GM18907 (cell line): ENCODE results near the gene YLPM1.

Source experiments
- ATAC-seq: cut with Tn5 transposase; IDR thresholded peaks from one replicate; pipeline ENCODE4 v1.9.1; 2021; ENCODE audit warnings: mild to moderate bottlenecking, moderate library complexity; ENCODE audit not compliant: unreplicated experiment

The YLPM1 gene

GRCh38 chr14:74785056-74785613, 22.0 kb downstream of the YLPM1 start:
- ATAC-seq: no peak

GRCh38 chr14:74786796-74787315, 23.7 kb downstream of the YLPM1 start:
- no peak for ATAC-seq

DNA sequence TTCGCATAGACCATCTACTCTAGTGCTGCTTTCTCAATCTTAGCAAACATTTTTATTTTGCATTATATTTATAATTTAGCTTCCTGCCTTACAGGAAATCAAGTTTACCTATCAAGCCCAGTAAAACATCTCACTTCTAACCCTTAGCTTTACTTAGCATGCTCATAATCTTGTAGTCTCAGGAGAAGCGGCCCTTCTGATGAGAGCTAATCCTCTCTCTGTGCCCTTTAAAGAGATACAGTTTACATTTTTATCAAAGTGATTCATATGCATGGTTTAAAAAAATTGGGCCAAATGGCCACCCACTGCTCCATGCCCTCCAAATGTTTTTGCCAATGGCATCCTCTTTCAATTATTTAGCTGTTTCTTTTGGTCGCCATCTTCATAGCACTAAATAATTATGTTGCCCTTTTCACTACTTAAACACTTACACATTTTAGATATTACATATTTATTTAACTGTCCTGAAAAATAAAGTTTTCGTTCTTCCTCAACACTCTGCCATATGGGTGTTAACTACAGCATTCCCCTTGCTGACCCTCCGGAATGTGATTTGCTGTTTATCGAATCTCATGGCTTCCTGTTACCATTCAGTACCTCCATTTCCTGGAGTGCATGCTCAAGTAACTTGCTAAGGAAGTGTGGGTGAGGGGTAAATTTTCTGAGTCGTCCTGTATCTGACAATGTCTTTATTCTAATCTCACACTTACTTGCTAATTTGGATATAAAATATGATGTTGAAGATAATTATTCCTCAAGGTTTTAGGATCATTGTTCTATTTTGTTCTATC, 29.3 kb downstream of the YLPM1 start:
- no peak for ATAC-seq

GRCh38 chr14:74793506-74794155, 30.5 kb downstream of the YLPM1 start:
- no peak for ATAC-seq

GRCh38 chr14:74794947-74795346, 31.8 kb downstream of the YLPM1 start:
- ATAC-seq: no peak

DNA sequence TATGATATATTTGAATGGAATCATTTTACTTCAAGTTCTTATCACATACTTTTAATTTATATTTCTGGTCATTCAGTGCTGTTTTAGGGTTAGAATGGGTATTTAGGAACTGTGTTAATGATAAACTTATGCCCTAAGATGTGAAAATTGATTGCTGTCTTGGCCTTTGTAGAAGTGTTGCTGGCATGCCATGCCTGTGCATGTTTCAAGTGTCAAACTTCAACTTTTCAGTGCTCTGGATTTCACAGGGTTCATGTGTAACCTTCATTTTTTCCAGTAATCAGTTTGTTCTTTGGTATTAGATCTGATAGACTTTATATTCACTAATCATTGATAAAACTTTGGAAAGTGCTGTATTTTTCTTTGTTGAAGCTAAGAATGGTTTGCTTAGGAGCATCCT, 36.6 kb downstream of the YLPM1 start:
- no peak for ATAC-seq

DNA sequence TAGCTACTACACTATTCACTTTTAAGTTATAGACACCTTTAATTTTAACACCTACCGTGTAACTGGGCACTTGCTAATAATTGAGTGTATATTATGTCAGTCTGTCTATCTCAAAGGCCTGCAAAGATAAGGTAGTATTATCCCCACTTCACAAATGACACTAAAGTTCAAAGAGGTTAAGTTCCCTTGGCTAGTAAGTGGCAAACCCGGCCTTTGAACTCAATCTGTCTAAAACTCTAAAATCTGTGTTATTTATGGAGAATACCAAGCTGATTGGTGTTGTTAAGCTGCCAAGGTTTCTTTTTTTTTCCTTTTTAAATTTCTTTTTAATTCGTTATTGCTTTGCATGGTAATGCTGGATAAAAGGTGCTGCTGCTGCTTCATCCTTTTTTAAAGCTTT, 37.7 kb downstream of the YLPM1 start:
- no peak for ATAC-seq

GRCh38 chr14:74801396-74801795, 38.3 kb downstream of the YLPM1 start:
- ATAC-seq: no peak

DNA sequence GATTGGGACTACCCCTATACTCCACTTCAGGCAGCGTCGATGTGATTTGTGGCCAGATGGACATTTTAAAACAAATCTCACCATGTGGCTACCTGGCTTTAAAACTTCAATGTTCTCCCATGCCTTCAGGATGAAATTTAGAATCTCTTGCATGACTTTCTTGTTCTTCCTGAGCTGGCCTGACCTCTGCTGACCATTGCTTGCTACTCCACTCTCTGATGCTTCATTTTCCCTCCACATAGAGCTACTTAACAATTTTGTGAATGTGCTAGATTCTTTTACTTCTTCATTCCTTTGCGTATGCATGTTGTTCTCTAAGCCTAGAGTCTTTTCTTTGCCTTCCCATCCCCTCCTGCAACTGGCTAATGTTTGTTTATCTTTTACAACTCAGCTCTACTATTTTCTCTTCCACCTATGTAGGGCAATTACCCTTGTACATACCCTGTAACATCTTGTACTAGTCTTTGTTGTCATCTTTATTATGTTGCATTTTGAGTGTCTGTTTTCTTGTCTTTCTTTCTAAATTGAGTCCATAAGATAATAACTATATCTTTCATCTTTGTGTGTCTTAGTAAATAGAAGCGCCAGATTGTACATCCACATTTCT, 41.2 kb downstream of the YLPM1 start:
- ATAC-seq: no peak

GRCh38 chr14:74807853-74808545, 44.9 kb downstream of the YLPM1 start:
- ATAC-seq: no peak

- ATAC-seq: no peak
These were observed 53.0 kb downstream of the YLPM1 start for GRCh38 chr14:74816124-74816523.

- no peak for ATAC-seq
These were observed 57.2 kb downstream of the YLPM1 start for GRCh38 chr14:74820288-74820687.

GRCh38 chr14:74821267-74821915, 58.3 kb downstream of the YLPM1 start:
- no peak for ATAC-seq

DNA sequence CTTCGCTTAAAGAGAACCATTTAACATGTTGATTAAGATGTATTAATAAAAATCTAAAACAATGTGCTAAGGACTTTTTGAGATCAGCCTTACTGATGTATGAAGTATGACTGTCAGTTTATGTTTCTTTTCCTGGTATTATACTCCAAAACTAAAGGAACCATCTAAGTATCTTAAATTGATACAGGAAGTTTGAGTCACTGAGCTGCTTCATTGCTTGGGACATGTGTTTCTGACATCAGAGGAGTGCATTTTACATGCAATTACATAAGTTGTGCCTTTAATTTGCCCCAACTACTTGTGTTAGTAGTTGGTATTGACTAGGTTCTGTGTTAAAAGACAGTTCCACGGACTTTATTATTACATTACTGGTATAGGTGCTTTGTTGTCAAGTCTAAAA, 61.9 kb downstream of the YLPM1 start:
- no peak for ATAC-seq

DNA sequence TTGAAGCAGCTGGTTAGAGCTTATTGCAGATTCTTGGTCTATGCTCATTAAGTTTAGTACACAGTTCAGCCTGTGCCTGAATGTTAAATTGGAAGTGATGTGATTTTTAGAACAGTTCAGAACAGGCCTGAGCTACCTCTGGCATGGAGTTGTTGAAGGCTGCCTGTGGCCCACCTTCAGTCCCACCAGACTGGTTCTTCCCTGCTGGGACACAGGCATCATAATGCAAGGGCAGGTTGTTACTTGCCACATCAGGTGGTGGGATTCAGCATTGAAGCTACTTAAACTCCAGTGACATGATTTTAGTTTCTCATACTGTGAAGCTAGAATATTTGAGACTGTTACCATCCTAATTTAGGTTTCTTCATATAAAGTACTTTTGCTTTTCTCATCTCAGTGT, 63.5 kb downstream of the YLPM1 start:
- no peak for ATAC-seq

DNA sequence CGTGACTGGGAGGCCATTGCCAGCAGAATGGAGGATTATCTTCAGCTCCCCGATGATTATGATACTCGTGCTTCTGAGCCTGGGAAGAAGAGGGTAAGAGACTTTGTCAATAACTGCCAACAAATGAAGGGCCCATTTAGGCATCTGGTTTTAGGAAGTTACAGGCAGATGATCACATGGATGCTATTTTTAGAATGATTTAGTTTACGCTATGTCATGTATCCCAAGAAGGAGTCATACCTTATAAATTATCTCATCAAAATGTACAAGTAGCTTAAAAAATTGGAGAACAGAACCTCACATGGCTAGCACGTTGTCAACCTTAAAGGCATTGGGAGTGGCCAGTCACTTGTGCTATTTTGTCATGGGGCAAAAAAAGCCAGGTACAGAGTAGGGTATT, 66.1 kb downstream of the YLPM1 start:
- ATAC-seq: no peak

DNA sequence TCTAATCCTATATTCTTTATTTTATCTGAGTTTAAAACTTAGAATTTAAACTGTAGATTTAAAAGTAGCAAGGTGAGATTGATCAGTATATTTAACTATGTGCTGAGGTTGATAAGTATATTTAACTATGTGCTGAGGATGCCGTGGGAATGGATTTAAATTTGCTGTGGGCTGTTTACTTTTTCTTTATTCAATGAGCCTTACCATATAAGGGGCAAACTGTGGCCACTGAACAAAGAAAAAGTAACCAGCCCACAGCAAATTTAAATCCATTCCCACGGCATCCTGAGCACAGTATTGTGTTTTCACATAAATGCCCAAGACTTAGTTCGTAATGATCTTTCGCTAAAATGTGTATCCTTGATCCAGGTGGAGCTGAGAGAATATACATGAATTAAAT, 69.7 kb downstream of the YLPM1 start:
- ATAC-seq: no peak

DNA sequence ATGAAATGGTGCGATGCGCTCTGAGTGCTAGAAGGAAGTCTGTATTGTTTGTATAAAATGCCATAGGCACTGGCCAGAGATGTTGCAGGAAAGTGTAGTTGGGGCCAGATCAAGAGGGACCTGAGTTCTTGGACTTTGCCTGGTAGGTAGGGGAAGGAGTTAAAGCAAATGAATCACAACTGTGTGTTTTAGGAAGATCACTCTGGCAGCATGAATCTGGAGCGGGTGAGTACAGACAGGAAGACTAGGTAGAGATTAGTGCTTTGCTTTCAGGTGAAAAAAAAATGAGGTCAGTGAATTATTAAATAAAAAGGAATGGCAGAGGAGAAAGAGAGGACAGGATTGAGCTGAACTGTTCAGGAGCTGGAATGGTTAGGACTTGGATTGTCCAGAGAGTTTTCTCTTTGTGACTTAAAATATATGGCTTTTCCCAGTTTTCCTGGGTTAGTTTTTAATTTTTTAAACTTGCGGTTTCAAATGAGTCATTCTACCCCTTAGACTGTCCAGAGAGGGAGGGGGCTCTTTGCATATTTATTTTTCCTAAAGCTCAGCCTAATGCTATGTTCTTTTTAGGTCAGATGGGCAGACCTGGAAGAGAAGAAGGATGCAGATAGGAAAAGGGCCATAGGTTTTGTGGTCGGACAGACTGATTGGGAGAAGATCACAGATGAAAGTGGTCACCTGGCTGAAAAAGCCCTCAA, 71.7 kb downstream of the YLPM1 start:
- ATAC-seq: no peak

DNA sequence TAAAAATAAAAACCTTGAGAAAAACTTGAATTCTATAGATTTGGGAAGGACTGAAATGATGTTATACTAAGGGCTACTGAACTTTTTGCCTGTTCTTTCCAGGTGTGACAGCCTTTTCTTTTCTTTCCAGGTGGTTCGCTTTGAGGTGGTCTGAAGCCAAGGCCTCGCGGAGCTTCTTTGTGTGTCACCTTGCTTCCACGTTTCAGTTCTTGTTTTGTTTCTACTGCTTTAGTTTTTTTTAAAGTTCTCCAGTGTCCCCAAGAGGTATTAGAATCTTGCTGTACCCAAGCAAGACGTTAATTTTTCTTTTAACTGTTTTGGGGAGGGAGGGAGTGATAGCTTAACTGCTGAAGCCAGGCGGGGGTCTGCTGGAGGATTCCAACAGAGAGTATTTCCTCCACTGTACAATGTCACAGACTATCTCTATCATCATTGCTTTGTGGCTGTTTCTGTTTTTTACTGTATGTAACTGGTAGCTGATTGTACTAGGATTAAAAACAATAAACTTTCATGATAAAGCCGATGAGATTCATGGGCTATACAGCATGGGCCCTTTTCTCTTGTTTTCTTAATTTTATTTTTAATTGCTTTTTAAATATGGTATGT, 72.6 kb downstream of the YLPM1 start:
- ATAC-seq: no peak
